SKM-1 (cell line): ENCODE results near the gene PACSIN2.
A peak's percentile ranks its signal among the peaks of the same experiment; 100 is the strongest.
"Not testable (repeated sequence)": the region's sequence is repeated elsewhere in the genome, so short reads cannot be mapped to it uniquely, and the experiment has no call there.

Source experiments
- DNase-seq: peaks from one replicate; lab custom pipeline; 2025; ENCODE audit not compliant: unreplicated experiment; lab: John Stamatoyannopoulos, UW

Gene PACSIN2

DNA sequence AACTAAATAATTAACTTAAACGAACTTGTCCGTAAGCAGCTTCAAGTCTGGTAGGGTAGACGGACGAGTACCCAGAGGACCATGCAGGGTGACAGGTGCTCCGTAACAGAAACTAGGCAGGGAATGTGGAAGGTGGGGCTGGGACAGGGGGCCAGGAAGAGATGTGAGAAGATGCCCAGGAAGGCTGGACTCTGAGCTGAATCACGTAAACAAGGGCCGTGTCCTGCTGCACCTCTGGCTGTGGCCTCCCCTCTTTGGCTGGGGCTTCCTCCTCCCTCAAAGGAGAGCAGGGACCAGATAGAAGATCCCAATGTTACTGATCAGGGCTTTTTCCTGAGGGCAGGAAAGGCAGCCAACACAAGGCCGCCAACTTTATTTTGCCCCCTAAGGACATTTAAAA, 47.9 kb downstream of the PACSIN2 start:
- no peak for DNase-seq

DNA sequence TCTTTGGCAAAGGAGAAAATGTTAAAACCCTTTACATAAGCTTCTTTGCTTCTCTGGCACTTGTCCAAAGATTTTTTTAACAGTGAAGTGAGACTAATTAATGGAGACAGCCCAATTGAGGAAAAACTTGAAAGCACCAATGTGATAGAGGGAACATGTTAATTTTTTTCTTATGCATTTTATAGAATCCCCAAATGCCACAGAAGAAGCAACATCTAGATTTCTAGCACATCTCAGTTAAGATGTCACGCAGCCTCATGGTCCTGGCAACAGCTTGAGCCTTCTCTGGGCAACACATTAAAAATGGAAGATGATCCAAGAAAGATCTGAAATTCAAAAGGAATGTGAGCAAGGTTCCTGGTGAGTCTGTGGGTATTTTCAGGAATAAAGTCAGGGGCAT, 48.5 kb downstream of the PACSIN2 start:
- no peak for DNase-seq

DNA sequence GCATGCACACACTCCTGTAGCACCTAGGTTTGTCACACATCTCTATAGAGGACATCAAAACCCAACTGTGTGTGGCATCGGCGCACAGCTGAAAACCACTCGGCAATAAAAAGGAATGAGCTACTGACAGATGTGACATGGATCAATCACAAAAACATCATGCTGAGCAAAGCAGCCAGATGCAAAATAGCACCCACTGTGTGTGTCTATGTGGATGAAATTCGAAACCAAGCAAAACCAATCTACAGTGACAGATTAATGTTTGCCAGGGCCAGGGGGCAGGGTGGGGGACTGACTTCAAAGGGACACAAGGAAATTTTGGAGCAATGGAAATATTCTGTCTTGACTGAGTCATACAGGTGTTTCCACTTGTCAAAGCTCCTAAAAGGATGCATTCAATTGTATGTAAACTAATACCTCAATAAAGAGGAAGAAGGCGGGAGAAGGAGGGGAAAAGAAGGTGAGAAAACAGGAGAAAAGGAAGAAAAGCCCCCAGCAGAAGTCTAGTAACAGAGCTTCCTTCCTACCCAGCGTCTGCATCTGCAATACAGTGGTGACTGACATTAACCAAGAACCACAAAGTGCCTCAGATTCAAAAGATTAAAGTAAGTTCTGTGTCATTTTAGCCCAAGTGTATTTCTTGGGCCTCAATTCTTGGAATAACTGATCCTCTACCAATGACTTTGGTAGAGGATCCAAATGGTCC, 49.8 kb downstream of the PACSIN2 start:
- DNase-seq = no peak

DNA sequence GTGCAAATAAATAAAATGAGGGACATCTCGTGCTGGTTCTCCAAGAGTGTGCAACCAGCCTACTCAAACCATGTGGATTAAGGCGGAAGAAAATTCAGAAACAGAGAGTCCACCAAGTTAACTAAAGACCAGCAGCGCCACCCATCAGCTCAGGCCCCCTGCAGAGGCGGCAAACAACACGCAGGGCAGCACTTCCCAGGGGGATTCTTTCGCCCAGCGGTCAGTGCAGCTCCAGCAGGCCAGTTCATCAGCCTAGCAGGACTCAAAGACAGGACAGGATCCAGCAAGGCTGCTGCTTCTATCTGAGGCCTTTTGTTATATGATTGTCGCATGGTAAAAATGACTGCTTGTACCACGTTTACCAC, 51.7 kb downstream of the PACSIN2 start:
- no peak for DNase-seq

DNA sequence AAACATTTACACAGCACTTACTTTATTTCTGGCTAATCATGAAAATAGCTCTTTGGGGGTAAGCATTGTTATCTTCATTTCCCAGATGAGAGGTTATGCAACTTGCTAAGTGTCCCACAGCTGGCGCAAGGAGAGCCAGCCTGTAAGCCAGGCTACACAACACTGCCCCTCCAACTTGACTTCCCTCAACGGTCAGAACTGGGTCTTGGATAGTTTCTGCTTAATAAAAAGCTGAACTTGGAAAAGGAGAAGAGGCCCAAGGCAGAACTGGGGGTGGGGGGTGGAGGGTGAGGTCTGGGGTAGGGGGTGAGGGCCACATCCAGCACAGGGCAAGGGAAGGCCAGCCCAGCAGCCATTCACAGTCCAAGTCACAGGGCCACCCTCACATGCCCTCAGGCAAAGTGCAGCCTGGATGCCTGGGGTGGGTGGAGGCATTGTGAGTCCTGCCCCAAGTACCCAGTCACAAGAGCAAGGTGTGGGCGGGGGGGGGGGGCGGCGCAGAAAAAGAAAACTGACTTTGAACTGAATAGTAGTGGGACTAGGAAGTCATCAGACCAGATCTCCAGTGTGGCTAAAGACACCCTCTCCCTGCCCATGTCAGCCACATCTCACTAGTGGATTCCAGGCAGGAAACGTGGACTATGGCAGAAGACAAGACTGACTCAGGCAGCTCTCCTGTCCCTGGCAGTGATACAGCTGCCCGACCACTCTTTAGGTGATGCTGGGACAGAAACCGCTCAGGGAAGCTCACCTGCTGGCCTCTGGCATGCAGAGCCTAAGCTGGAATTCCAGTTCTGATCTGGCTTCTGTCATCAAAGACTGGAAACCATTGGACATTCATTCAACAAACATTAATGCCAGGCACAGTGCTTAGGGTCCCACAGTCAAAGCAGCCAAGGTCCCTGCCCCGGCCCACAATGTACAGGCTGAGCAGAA, 52.4 kb downstream of the PACSIN2 start:
- peak; percentile 46 for DNase-seq

DNA sequence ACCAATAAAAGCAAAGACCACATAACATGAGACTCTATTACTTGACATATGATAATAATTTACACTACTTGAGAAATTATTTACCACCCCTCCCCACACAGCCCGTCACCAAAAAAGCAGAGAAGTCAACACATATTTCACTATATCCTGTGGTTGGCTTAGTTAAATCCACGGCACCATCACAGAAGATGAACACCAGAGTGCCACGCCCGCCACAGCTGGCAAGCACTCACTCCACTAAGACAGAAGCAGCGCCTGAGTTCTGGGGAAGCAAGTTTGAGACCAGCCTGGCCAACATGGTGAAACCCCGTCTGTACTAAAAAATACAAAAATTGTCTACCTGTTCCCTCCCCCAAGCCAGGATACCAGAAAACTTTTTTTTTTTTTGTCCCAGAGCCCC, 53.1 kb downstream of the PACSIN2 start:
- no peak for DNase-seq

DNA sequence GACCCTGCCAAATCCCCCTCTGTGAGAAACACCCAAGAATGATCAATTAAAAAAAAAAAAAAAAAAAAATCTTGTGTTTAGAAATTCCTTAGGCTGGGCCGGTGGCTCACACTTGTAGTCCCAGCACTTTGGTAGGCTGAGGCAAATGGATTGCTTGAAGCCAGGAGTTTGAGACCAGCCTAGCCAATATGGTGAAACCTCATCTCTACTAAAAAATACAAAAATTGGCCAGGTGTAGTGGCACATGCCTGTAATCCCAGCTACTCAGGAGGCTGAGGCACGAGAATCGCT, 53.6 kb downstream of the PACSIN2 start:
- DNase-seq = not testable (repeated sequence)

DNA sequence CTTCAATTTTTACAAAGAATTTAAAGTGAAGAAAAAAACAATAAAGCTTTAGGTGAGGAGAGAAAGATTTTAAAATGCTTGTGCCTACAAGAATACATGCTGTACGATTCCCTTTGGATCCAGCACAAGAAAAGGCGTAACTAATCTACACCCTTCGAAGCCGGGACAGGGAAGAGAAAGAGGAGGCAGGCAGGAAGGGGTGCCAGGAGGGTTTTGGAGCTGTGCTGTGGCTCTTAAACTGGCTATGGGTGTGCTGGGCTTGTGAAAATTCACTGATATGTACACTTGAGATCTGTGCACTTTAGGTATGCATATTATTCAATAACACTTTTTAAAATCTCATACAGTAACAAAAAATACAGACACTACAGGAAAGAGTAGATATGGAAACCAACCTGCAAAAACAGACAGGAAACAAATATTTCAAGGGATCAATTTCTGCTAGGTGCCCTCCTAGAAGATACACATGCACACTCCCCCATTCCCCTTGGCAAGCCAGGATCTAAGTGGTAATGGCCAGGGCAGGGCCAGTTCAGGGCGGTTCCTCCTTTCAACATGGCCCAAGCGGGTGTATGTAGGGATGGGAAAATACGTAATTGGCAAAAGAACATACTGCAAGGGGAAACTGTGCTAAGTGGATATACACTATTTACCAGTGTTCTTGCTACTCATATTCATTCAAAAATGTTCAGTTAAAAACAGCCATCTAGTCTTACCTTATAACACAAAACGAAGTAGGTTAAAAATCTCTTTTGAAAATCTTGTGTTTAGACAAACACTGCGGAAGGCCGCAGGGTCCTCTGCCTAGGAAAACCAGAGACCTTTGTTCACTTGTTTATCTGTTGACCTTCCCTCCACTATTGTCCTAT, 54.2 kb downstream of the PACSIN2 start:
- no peak for DNase-seq

DNA sequence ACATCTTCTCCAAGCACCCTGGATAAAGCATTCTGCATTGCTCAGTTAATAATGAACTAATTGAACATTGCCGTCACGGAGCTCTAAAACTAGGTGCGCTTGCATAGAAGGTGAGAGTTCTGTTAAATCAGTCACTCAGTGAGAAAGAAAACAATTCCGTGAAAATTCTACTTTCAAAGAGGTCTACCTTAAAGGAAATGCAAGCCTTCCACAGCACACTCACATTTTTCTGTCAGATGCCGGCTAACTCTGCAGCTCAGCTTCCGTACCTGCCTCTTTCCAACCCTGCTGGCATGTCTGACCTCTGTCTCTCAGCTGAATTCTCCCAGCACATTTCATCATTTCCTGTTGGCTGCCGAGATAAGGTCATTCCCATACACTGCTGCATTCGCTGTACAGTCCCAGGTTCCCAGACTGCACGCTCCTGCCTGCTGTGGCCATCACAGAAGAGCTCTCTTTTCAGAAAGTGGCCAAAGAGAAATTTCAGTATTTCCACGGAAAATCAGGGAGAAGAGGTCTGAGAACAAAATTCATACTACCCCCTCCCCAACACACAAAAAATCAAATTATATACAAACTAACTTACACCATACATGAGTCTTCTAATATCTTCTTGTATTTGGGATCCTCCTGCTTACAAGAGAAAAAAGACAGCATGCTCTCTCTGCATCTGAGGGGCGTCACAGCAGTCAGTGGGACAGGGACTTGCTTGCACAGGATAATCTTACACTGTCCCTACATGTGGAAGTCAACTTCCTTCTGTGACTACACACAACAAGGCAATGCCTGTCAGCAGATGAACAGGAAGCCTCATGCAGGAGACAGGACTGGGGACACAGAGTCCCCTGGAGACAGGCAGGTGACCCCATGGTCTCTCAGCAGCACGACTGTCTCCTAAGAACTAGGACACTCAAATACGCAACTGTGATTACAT, 55.1 kb downstream of the PACSIN2 start:
- DNase-seq = no peak

DNA sequence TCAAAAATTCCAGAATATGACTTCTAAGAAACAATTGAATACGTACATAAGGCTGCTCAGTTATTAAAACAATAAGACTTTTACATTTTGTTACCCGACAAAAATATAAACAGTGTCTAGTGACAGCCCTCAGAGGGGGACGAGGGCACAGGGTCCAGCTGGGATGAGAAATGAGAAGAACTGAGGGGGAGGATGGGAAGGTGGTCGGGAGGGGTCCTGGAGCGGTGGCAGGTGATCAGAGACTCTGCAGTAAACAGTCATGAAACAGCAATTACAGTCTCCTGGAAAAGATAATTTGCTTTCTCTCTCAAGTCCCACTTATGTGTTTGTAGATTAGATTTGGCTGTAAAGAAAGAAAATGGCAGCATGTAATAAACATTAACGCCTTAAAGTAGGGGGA, 56.0 kb downstream of the PACSIN2 start:
- DNase-seq = no peak

DNA sequence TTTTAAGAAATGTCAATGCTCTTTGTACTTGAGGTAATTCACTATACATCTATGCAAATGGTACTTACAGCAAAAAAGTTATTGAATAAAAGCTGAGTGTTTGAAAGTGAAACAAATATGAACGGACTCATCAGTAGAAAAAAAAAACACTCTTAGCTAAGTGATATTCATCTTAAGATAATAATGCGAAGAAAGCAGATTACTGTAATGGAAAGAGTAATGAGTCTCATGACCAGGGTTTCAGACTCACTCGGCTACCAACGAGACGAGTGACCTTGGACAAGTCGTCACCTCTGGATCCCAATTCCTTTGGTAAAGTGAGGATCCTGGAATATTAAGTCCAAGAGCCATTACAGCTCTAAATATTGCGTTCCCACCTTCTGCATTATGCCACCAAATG, 57.0 kb downstream of the PACSIN2 start:
- DNase-seq = no peak

DNA sequence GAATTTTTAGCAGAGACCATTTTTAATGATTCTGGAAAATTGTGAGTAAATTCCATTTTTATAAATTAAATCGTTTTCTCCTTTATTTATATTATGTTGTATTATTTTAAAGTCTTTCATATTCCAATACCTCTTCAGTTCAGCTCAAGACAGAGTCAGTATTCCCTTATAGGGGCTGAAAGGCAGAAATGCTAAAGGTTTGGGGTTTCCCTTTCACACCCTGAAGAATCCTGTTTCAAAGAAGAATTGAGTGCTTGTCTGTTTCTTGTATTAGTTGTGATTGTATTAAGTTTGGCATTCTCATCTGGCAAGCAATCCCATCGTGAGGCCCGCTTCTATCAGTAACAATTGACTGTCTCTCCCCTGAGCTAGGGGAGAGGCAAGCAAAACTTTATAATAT, 57.4 kb downstream of the PACSIN2 start:
- DNase-seq = no peak

DNA sequence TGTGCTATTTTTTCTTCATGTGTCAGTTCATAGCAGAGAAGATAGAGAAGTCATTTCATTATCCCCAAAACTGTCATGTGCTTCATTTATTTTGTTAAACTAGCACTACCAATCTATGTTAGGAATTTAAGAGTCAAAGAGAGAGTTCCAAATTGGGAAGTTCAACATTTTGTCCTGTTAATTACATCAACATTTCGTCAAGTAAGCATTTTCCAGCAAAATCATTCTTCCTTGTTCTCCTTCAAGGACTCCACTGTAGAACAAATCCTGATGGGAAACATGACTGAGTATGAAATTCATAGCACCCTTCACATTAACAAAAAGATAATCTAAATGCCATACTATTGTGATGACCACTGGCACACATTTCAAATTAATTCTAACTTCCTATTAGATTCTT, 59.1 kb downstream of the PACSIN2 start:
- no peak for DNase-seq

DNA sequence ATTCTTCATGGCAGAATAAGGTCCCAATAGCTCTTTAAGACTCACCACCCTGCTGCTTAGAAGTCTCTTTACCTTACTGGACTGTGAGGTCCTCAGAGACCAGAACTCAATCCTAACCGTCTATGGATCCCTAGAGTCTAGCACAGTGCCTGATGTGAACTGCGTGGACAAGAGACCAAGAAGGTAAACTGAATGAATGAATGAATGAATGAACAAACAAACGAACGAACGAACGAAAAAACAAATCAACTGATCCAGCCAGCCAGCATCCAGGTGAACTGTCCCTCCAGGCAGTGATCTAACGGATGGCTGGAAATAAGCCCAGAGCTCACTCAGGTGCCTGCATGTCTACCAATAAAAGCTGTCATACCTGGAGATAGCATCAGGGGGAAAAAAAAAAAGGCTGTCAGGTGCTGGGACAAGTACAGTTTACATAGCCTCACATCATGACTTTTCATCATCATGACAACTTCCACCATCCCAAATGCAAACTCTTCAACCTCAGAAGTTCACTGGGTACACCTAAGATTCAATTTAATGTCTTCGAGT, 59.8 kb downstream of the PACSIN2 start:
- no peak for DNase-seq

DNA sequence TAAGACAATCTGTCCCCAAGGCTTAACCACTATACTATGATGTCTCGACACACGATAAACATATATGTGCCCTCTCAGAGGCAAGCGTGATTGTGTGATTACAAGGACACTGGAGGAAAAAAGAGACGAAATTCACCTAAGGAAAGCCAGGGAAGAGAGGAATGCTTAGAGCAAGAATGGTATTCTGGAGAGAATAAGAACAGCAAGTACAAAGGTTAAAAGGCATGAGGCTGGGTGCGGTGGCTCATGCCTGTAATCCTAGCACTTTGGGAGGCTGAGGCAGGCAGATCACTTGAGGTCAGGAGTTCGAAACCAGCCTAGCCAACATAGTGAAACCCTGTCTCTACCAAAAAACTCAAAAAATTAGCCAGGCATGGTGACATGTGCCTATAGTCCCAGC, 61.2 kb downstream of the PACSIN2 start:
- DNase-seq = not testable (repeated sequence)

DNA sequence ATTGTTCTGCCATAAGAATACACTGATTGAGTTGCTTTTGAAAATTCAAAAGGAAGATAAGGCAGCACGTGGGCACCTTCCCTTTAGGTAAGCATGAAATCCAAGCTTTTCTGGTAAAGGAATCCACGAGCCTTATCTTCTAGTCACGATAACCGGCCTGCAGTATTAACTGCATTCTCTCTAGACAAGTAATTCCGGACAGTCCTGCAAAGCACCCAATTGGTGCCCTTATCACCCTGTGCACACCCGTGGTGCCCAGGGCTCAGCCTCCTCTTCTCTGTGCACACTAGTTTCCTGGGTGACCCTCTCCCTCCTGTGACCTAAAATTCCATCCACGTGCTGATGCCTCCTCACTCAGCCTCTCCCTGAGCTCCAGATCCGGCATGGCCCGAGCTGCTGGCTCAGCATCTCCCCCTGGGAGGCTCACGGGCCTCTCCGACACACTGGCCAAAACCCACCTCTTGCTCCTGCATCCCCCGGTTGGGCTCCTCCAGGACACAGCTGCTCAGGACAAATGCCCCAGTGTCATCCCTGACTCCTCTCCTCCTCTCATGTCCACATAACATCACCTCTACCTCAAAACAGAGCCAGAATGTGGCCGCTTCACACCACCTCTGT, 63.7 kb downstream of the PACSIN2 start:
- DNase-seq = no peak

DNA sequence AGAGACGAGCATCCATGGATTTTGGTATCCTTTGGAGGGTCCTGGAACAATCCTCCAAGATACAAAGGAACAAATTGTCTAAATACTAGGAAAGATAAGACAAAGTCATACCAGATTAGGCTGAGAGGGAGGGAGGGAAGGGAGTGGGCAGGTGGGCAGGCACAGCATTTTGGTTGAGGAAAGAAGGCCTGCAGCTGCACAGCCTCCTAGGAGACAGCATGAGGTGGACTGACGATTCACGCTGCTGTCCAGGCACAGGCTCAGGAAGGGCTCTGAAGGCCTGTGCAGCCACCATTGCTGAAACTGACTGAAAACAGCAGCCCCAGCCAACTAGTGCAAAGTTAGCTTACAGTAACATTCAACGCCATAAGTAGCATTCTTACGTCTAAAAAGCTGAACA, 64.7 kb downstream of the PACSIN2 start:
- DNase-seq = no peak

DNA sequence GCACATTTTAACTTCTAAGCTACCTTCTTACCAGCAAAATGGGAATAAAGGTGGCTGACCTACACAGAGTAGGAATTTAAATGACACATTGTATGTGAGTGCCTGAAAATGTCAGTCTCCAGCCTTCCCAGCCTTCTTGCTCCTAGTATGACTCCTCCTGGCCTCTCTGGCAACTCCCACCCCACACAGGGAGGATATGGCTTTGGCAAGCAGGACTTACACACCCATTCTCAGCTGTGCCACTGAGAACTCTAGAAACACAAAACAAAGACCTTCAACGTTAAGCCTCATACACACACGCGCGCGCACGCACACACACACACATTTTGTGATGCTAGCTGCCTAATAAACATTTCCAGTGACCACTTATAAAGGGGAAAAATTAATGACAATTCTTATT, 65.8 kb downstream of the PACSIN2 start:
- no peak for DNase-seq

DNA sequence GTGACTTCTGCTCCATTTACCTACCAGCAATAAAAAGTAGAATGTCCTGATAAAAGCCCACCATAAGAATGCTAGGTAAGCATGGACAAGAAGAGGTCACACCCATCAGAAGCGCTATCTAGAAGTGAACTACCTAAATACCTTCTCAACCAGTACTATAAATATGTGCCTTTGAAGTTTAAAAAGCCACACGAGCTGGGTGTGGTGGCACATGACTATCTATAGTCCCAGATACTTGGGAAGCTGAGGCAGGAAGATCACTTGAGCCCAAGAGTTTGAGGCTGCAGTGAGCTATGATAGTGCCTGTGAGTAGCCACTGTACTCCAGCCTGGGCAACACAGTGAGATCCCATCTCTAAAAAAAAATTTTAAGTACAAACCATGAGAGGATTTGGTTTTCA, 66.7 kb downstream of the PACSIN2 start:
- DNase-seq = no peak
